GM23248 (cell line): ENCODE data around the gene HLCS.

Experiments used
- EZH2 ChIP-seq: fragments of 200-600 bp; sonication (generic); IDR thresholded peaks from 2 replicates; pipeline ENCODE4 v1.6.1; 2018; ENCODE audit warnings: antibody characterized with exemption, mild to moderate bottlenecking; ENCODE audit not compliant: insufficient read depth, poor library complexity, severe bottlenecking
- EZH2phosphoT487 ChIP-seq: fragments of 200-600 bp; sonication (generic); IDR thresholded peaks from 2 replicates; pipeline ENCODE4 v1.6.1; 2018; ENCODE audit warnings: antibody characterized with exemption, moderate library complexity, mild to moderate bottlenecking, low read depth; ENCODE audit not compliant: insufficient read depth

- no peak for TF ChIP-seq EZH2phosphoT487
- no peak for TF ChIP-seq EZH2
These were observed 241.8 kb downstream of the HLCS start for GRCh38 chr21:36724660-36725059.
